CD14-positive monocyte (primary cell): Measurements from ENCODE around the gene PTPRD. TPM values are rescaled to one million over a fixed set of nuclear protein-coding genes. Genes with fewer than 3 reads are reported as not detected.

ENCODE experiments used
- DNase-seq, 3 donors: peaks; one replicate each; pipeline ENCODE4 v3.0.0-alpha.2; 2011 to 2022
- H2AFZ ChIP-seq: 2 replicates; pipeline ENCODE4 v1.6.0; 2012; ENCODE audit warnings: mild to moderate bottlenecking, low read depth, low read length, inconsistent platforms; ENCODE audit not compliant: insufficient read depth, poor library complexity, severe bottlenecking
- H3K27ac ChIP-seq, 2 donors: 1 replicate in 1 of 2; 2 replicates in 1 of 2; pipeline ENCODE4 v1.5.1; 2012 to 2013; ENCODE audit warnings: low read length in 2 of 2, control low read depth in 1 of 2, inconsistent platforms in 1 of 2, low read depth in 1 of 2, mild to moderate bottlenecking in 1 of 2
- H3K27me3 ChIP-seq, 2 donors: one replicate each; pipeline versions ENCODE4 v1.6.0 to v1.6.1; 2011 to 2013; ENCODE audit warnings: low read length in 2 of 2; ENCODE audit not compliant: control insufficient read depth in 2 of 2, insufficient read depth in 2 of 2
- H3K36me3 ChIP-seq, 2 donors: replicated peaks in 1 of 2; 1 replicate in 1 of 2; 2 replicates in 1 of 2; pipeline versions ENCODE4 v1.5.1 to v1.6.1; 2012 to 2013; ENCODE audit warnings: low read length in 2 of 2, control low read depth in 1 of 2, inconsistent platforms in 1 of 2, mild to moderate bottlenecking in 1 of 2; ENCODE audit not compliant: insufficient read depth in 2 of 2, control insufficient read depth in 1 of 2
- H3K4me1 ChIP-seq, 2 donors: 1 replicate in 1 of 2; 2 replicates in 1 of 2; pipeline versions ENCODE4 v1.5.1 to v1.6.1; 2012 to 2013; ENCODE audit warnings: low read length in 2 of 2, control low read depth in 1 of 2, inconsistent platforms in 1 of 2, mild to moderate bottlenecking in 1 of 2, moderate library complexity in 1 of 2; ENCODE audit not compliant: insufficient read depth in 2 of 2, control insufficient read depth in 1 of 2
- H3K4me2 ChIP-seq: replicated peaks from 2 replicates; pipeline ENCODE3; 2012; ENCODE audit warnings: low read length, moderate library complexity, mild to moderate bottlenecking; ENCODE audit not compliant: poor library complexity, severe bottlenecking; ENCODE audit errors: extremely low read depth
- H3K4me3 ChIP-seq, 3 experiments: fragments of 200-600 bp in 1 of 3; sonication (generic) in 1 of 3; replicated peaks in 1 of 3; 1 replicate in 2 of 3; 2 replicates in 1 of 3; pipeline ENCODE4 v1.5.1; 2011 to 2013; ENCODE audit warnings: low read length in 3 of 3, mild to moderate bottlenecking in 3 of 3, control low read depth in 2 of 3, low read depth in 2 of 3, inconsistent platforms in 1 of 3, moderate library complexity in 1 of 3
- H3K79me2 ChIP-seq: 2 replicates; pipeline ENCODE4 v1.6.0; 2012; ENCODE audit warnings: mild to moderate bottlenecking, control low read depth, inconsistent platforms, low read length, moderate library complexity; ENCODE audit not compliant: insufficient read depth
- H3K9ac ChIP-seq: 2 replicates; pipeline ENCODE4 v1.6.0; 2017; ENCODE audit warnings: low read length, mild to moderate bottlenecking; ENCODE audit not compliant: insufficient read depth, poor library complexity, severe bottlenecking
- H3K9me3 ChIP-seq, 2 donors: replicated peaks in 1 of 2; 1 replicate in 1 of 2; 2 replicates in 1 of 2; pipeline versions ENCODE4 v1.5.1 to v1.6.1; 2012 to 2013; ENCODE audit warnings: low read length in 2 of 2, control low read depth in 1 of 2; ENCODE audit not compliant: control insufficient read depth in 1 of 2, insufficient read depth in 1 of 2
- H4K20me1 ChIP-seq: 2 replicates; pipeline ENCODE4 v1.6.0; 2012; ENCODE audit warnings: mild to moderate bottlenecking, low read length, control low read depth, moderate library complexity; ENCODE audit not compliant: insufficient read depth
- H3K27ac Mint-ChIP-seq, 7 donors: one replicate each; pipeline ENCODE4 v1.8.0; 2020; ENCODE audit warnings: mild to moderate bottlenecking in 7 of 7, mixed read lengths in 7 of 7, moderate library complexity in 6 of 7, inconsistent platforms in 2 of 7
- H3K27me3 Mint-ChIP-seq, 3 donors: one replicate each; pipeline ENCODE4 v1.8.0; 2021 to 2022; ENCODE audit warnings: low read depth in 3 of 3, mild to moderate bottlenecking in 3 of 3, mixed read lengths in 3 of 3, moderate library complexity in 3 of 3, inconsistent platforms in 1 of 3
- H3K36me3 Mint-ChIP-seq, 2 donors: one replicate each; pipeline ENCODE4 v1.8.0; 2020; ENCODE audit warnings: mixed read lengths in 2 of 2, inconsistent platforms in 1 of 2, mild to moderate bottlenecking in 1 of 2
- H3K4me1 Mint-ChIP-seq: one replicate; pipeline ENCODE4 v1.8.0; 2020; ENCODE audit warnings: mild to moderate bottlenecking, mixed read lengths
- H3K4me3 Mint-ChIP-seq, 2 donors: one replicate each; pipeline ENCODE4 v1.8.0; 2020; ENCODE audit warnings: mild to moderate bottlenecking in 2 of 2, mixed read lengths in 2 of 2, moderate library complexity in 1 of 2
- H3K9me3 Mint-ChIP-seq, 7 donors: one replicate each; pipeline ENCODE4 v1.8.0; 2020 to 2022; ENCODE audit warnings: mixed read lengths in 7 of 7, mild to moderate bottlenecking in 6 of 7, moderate library complexity in 6 of 7, inconsistent platforms in 2 of 7
- WGBS: methylation state at CpG from one replicate; pipeline ENCODE4 v1.1.5; 2013; ENCODE audit warnings: missing lambda C conversion rate; ENCODE audit not compliant: insufficient coverage; 5-methylcytosine and 5-hydroxymethylcytosine counted together
- intact Hi-C, 2 donors: fragments of 100-400 bp; cut with micrococcal nuclease; formaldehyde crosslinking; loops; one replicate each; pipeline versions ENCODE4 v1.15.0 to v1.15.1; 2023
- polyA plus RNA-seq, 3 donors: library from polyadenylated mRNA; depleted of rRNA in 1 of 3; unstranded in 2 of 3; stranded (reverse) in 1 of 3; fragments of 300-500 nt in 2 of 3; fragments of >200 nt in 1 of 3; fragmentation: Illumina TruSeq in 2 of 3; gene quantifications; 1 replicate in 2 of 3; 2 replicates in 1 of 3; pipeline ENCODE4 v1.2.3, GENCODE V29; 2012 to 2021
- TF ChIP-seq, protein P1 (sequence below): fragments of 200-600 bp; IDR thresholded peaks from one replicate; pipeline ENCODE4 v1.8.0; 2022; ENCODE audit warnings: antibody characterized with exemption, mild to moderate bottlenecking

PTPRD gene
- polyA plus RNA-seq, 3 donors: not detected

DNA sequence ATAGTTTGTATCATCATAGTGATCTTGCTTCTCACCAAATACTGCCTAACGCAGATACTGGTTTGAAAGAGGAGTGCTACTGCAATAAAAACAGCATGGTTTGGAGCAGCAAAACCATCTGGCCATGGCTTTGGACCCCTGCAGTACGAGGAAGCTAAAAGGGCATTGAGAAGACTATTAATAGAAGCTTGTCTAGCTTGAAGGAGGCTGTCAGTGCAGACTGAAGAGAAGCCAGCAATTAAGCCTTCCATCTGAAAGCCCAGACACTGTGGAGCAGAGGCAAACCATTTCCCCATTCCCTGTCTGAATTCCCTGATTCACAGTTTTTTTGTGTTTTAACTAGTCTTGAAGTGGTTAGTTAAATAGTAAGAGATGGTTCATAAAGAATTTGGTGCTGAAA is 281.6 kb downstream of the PTPRD start:
- H3K4me3 ChIP-seq: no peak overlapping the region

DNA sequence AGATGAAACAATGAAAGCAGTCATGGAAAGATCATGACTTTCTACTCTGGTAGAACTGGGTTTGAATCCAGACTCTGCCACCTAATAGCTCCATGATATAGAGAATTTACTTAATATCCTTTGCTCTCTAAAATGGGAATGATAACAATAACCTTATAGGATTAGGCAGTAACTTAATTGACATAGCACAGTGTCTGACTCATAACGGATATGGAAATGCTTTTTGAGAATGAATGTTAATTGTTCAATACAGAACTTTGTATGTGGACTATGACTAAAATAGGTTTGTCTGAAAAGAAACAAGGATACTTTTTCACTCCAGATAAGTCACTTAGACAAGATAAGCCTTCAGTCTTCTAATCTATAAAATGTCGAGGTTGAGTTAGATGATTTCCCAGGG is 330.7 kb downstream of the PTPRD start:
- H3K27me3 Mint-ChIP-seq: peaks cover 0 to 2% (median 0%) of the 10 kb centered on the region in 3 donors
- WGBS: no CpG with 5 or more reads among the region's 2 CpGs

More for the DNA sequence above, 281.6 kb downstream of the PTPRD start:
- Histone ChIP-seq H4K20me1 (no peaks in the 10 kb centered on the region), H3K79me2 (no peaks in the 10 kb centered on the region), H3K9ac (no peak overlapping the region), H3K27ac (no peak overlapping the region), H3K36me3 (no peaks in the 10 kb centered on the region), H3K27me3 (no peaks in the 10 kb centered on the region), H3K4me1 (no peaks in the 10 kb centered on the region), H3K9me3 (no peaks in the 10 kb centered on the region), H2AFZ (no peak overlapping the region), H3K4me2 (no peak overlapping the region)
- no CpG with 5 or more reads among the region's 2 CpGs for WGBS
- Mint-ChIP-seq H3K27me3 (no peaks in the 10 kb centered on the region), H3K9me3 (no peaks in the 10 kb centered on the region), H3K4me3 (no peak overlapping the region), H3K4me1 (no peaks in the 10 kb centered on the region), H3K27ac (no peak overlapping the region), H3K36me3 (no peaks in the 10 kb centered on the region)
- DNase-seq: no peak
- TF ChIP-seq, protein P1, sequence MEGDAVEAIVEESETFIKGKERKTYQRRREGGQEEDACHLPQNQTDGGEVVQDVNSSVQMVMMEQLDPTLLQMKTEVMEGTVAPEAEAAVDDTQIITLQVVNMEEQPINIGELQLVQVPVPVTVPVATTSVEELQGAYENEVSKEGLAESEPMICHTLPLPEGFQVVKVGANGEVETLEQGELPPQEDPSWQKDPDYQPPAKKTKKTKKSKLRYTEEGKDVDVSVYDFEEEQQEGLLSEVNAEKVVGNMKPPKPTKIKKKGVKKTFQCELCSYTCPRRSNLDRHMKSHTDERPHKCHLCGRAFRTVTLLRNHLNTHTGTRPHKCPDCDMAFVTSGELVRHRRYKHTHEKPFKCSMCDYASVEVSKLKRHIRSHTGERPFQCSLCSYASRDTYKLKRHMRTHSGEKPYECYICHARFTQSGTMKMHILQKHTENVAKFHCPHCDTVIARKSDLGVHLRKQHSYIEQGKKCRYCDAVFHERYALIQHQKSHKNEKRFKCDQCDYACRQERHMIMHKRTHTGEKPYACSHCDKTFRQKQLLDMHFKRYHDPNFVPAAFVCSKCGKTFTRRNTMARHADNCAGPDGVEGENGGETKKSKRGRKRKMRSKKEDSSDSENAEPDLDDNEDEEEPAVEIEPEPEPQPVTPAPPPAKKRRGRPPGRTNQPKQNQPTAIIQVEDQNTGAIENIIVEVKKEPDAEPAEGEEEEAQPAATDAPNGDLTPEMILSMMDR: no peak
- intact Hi-C loops: no loop called here

More for the DNA sequence above, 330.7 kb downstream of the PTPRD start:
- Histone ChIP-seq H3K4me3 (no peak overlapping the region), H3K27me3 (no peaks in the 10 kb centered on the region), H3K9ac (no peak overlapping the region), H3K4me1 (no peaks in the 10 kb centered on the region), H3K9me3 (no peaks in the 10 kb centered on the region), H3K27ac (no peak overlapping the region), H2AFZ (no peak overlapping the region), H3K36me3 (no peaks in the 10 kb centered on the region), H4K20me1 (no peaks in the 10 kb centered on the region), H3K79me2 (no peaks in the 10 kb centered on the region), H3K4me2 (no peak overlapping the region)
- DNase-seq: no peak
- H3K36me3 Mint-ChIP-seq: no peaks in the 10 kb centered on the region
- H3K4me3 Mint-ChIP-seq: no peak overlapping the region
- no peaks in the 10 kb centered on the region for H3K4me1 Mint-ChIP-seq
- H3K9me3 Mint-ChIP-seq: peaks cover 0 to 4% (median 2%) of the 10 kb centered on the region in 7 donors
- intact Hi-C loops: no loop called here
- H3K27ac Mint-ChIP-seq: no peak overlapping the region
- TF ChIP-seq, protein P1: no peak
